ENCODE measurements around the gene IL7R. TPM values are rescaled to one million over a fixed set of nuclear protein-coding genes. Genes with fewer than 3 reads are reported as not detected.

The IL7R gene
- total and polyA plus RNA-seq, 2 of the 13 experiments (the other 11 are each of a cell fraction or from before 2014, with no cell fraction given): not detected

GRCh38 chr5:35894131-35894530, 37.4 kb downstream of the IL7R start (continued):
- TF ChIP-seq AGO2 (optimal IDR thresholded peaks at IDR 0.05; ENCODE audit: low read depth, low read length): no peak

GRCh38 chr5:35898952-35899660, 42.4 kb downstream of the IL7R start:
- no peak overlapping the region for H3K4me3 ChIP-seq (replicated peaks in 1 of 3; ENCODE audit: insufficient read depth in 1 of 3, low read depth in 2 of 3, low read length in 3 of 3)
- H3K9ac ChIP-seq (ENCODE audit: insufficient read depth, low read depth, low read length): no peak overlapping the region
- H3K36me3 ChIP-seq (replicated peaks in 1 of 2; ENCODE audit: control insufficient read depth in 1 of 2, insufficient read depth in 2 of 2, low read length in 2 of 2): no peaks in the 10 kb centered on the region
- BruUV-seq (replicated peaks): no TSS peak
- H3K79me2 ChIP-seq (ENCODE audit: insufficient read depth, low read length): no peaks in the 10 kb centered on the region
- in situ Hi-C loops (cut with HindIII; ENCODE audit: extremely low pct_ligation_motif_present, low pct_unique_long_range_greater_than_20kb): no loop called here
- no peak for ATAC-seq
- H3K4me1 ChIP-seq (ENCODE audit: insufficient read depth, low read length): no peaks in the 10 kb centered on the region
- no peak overlapping the region for H2AFZ ChIP-seq (ENCODE audit: low read length)
- no peak overlapping the region for H3K27ac ChIP-seq (ENCODE audit: extremely low read length, insufficient read depth, low read length)
- H3K4me2 ChIP-seq (ENCODE audit: low read depth, low read length): no peak overlapping the region
- no peak for DNase-seq (ENCODE audit: low spot score)
- TF ChIP-seq HBP1 (CRISPR knock-in tag; IDR thresholded peaks at IDR 0.05; ENCODE audit: low read depth): no peak
- TF ChIP-seq ATF7 (IDR thresholded peaks at IDR 0.05): no peak
- no peak for TF ChIP-seq ATF7 (CRISPR knock-in tag; IDR thresholded peaks at IDR 0.05)
- TF ChIP-seq DMTF1 (CRISPR knock-in tag; IDR thresholded peaks at IDR 0.05): no peak
- TF ChIP-seq TFDP2 (CRISPR knock-in tag; IDR thresholded peaks at IDR 0.05): no peak
- TF ChIP-seq ZNF549 (CRISPR knock-in tag; IDR thresholded peaks at IDR 0.05): no peak
- no peak for TF ChIP-seq ZBTB4 (CRISPR knock-in tag; IDR thresholded peaks at IDR 0.05; ENCODE audit: borderline replicate concordance)
- no peaks in the 10 kb centered on the region for H3K27me3 ChIP-seq (ENCODE audit: control insufficient read depth in 1 of 2, insufficient read depth in 2 of 2, low read length in 2 of 2)
- intact Hi-C loops (cut with micrococcal nuclease; ENCODE audit: unreplicated experiment): no loop called here
- ChIA-PET POLR2A (no interaction called here), CTCF (ENCODE audit: low intra/inter-chr PET ratio, low total read pairs) (no interaction called here)
- H4K20me1 ChIP-seq (ENCODE audit: insufficient read depth, low read length): no peaks in the 10 kb centered on the region
- FAIRE-seq: no peak
- WGBS (ENCODE audit: low lambda C conversion rate): 50% methylated on average over 6 of the region's 7 CpGs
- no peaks in the 10 kb centered on the region for H3K9me3 ChIP-seq (ENCODE audit: low read length)

All from HepG2 (cell line).